ENCODE data around the gene STIP1.
A peak's percentile ranks its signal among the peaks of the same experiment; 100 is the strongest.
"Not testable (repeated sequence)": the region's sequence is repeated elsewhere in the genome, so short reads cannot be mapped to it uniquely, and the experiment has no call there.

The STIP1 gene

DNA sequence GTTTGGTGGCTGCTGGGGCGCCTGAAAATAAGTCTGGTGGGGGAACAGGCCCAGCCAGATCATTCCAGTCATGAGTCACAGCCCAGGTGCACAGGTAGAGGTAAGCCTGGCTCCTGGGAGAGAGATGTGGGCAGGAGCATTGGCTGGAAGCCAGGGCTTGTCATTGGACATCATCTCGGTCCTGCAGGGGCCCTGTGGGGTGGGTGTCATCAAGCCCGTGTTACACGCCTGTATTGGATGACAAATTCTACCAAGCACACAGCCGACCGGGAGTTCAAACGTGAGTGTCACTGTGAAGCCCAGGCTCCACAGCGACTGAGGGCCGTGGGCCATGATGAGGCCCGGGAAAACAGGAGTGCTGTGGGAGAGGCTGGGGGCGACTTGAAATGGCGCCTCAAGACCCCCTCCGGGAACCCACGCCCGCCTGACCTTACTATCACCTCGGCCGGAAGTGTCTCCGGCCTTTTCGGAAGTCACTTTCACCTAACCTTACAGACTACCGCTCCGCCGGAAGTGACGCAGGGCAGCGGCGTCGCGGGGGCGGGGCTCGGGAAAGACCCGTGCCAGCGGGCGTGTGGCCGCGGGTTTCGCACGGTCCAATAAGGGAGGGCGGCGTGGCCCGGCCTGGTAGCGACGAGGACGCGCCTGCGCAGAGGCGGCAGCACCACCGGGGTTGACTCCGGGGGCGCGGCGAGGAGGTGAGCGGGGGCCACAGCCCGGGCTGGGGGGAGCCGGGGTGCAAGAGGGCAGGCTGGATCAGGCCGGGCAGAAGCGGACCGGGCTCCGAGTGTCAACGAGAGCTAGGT is 54.7 kb downstream of the STIP1 start, which contains the start of gene FKBP2:
FKBP2 (plus strand) TSS at position 661 of the 806 bp plus-strand sequence. CDS start 1,293 bp downstream, outside the sequence.
- peak; percentile 98 for DNase-seq

DNA sequence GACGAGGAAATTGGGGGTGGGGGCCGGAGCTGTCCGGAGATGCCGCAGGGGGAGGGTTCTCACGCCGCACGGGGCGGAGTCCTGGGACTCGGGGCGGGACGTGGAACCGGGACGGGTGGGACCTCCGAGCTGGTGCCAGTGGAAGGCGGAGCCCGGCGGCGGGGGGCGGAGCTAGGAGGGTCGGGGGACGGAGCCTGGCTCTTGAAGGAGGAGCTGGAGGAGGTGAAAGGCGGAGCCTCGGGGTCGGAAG is 55.2 kb downstream of the STIP1 start:
- DNase-seq: peak; percentile 100

DNA sequence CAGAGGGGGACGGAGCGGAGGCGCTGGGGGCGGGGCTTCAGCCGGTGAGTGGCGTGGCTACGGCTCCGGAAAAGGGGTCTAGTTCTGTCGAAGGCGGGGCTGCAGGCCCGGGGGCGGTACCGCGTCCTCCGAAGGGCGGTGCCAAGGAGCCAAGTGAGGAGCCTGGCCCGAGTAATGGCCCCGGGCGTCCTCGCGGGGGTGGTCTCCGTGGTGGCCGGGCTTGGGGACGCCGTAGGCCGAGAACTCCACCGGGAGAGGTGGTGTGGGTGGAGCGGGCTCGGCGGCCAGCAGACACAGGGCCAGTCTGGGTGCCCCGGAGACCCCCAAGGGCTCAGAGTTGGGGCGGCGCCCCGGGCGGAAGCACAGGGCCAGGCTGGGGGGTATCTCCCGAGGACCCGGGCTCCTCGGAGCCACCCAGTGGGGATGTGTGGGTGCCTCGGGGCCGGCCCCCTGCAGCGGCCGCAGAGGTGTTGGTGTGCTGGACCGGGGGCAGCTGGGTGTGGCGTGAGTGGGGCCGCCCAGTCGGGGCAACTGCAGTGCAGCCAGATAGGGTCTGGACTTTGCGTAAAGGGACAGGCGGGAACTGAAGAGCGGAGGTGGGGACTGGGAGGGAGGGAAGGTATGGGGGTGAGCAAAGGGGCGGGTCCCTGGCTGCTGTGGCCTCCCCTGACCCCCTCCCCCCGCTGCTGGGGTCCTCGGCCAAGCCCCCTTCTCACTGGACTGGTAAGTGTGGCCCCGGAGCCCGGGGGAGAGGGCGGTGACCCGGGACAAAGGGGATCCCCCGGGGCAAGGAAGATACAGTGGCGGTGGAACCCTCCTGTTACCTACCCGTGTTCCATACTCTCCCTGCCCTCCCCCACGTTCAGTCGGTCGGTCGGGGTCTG is 55.8 kb downstream of the STIP1 start:
- peak; percentile 19 for DNase-seq

DNA sequence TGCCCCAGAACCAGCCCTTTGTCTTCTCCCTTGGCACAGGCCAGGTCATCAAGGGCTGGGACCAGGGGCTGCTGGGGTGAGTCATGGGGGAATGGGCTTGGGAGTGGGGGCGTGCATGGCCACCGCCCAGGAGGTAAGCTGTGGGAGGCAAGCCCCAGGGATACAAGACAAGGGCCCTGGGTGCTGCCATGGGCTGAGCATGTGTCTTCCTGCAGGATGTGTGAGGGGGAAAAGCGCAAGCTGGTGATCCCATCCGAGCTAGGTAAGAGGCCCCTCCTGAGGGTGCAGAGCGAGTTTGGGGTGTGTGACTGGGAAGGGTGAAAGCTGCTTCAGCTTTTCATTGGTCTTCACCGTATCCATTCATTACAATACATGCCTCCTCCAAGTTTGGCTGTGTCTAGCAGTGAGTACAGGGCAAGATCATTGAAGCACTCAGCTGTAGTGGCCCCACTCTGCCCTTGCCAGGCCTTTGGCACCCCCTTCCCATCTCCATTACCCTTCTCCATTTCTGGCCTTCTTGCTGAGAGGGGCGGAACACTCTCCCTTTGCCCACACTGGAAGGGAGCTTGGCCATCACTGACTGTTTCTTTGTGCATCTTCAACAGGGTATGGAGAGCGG is 57.4 kb downstream of the STIP1 start:
- DNase-seq: no peak

DNA sequence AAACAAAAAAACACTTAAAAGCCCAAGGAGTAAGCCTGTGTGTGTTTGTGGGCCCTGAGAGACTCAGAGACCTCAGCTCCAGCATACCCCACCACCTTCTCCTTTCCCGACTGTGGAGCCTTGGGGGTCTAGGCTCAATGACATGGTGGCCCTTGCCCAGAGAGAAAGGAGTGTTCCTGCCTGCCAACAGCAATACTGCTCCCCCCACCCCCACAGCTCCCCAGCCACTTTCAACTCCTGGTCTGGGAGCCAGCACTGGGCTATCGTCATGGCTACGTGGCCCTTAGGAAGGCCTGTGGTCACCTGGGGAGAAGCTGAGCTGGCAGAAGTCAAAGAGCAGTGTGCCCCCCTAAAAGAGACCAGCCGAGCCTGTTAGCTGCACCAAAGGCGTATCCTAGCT is 58.1 kb downstream of the STIP1 start:
- DNase-seq: no peak

DNA sequence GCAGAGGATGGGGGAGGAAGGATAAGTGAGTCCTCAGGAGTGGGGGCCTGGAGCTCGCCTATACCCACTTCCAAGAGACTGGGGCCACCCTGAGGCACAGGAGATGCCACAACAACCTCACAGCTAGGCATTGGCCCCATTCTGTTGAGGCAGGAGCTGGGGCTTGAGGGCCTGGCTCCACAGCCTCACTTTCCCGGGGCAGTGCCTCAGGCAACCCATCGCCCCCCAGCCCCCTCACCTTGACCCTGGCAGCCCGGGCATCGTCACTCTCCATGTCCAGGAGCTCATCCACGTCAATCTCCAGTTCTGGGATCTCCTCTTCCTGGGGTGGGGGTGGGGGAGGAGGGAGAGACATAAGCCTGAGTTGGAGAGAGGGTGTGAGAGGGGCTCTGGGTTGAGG is 59.0 kb downstream of the STIP1 start:
- no peak for DNase-seq

DNA sequence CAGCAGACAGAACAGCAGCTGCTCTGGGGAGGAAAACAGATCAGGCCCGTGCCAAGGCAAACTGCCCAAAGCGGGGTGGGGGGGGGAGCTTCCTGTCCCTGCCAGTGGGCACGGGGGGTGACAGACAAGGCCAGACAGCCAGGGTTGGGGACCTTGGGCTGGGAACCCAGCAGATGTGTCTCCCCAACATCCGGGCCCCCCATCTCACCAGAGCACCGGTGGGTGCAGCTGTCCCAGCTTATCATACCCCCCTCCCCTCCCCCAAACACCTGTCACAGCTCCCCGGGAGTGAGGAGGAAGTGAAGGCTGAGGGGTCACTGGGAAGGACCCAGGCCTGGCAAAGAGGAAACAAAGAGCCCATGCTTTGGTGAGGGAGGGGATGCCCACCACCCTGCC is 59.4 kb downstream of the STIP1 start:
- peak; percentile 66 for DNase-seq

DNA sequence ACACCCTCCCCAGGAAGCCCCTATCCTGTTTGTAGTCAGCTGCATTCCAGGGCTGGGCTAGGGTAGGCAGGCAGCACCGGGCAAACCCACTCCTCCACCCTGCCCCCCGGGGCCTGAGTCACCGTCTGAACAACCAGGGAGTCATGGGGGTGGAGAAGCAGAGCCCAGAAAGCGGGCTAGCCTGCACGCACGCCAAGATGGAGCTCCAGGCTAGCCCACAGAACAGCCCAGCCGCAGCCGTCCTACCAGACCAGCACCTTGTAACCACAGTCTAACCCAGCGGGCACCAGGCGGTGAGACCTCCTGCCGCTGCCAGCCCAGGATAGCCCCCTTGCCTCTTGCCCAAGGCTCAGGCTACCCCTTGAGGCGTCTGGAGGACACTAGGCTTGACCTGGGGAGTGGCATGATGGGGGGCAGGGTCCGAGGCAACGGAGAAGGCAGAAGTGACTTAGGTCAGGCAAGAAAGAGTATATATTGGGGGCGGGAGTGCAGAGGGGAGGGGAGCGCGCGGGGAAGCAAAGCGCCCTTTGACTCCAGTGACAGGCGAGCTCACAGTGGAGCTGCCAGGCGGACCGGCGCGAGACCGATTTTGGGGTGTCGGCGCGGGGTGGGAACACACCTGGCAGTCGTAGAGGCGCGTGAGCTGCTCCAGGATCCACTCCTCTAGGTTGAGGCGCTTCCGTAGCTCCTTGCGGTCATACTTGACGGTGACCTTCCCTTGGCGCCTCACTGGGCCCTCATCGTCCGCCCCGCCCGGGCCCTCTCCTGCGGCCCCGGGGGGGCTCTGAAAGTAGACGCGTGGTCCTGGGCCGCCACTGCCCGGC is 60.0 kb downstream of the STIP1 start:
- peak; percentile 69 for DNase-seq

DNA sequence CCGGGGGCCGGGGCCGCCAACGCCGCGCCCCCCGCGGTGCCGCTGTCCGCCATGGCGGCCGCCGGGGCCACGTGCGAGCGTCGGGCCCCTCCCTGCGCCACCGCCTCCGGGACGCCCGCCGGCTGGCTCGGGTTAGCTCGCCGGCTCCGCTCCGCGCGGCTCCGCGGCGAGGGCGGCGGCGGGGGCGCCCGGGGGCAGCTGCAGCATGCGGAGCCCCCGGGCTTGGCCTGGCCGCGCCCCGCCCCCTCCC is 60.6 kb downstream of the STIP1 start:
- not testable (repeated sequence) for DNase-seq

DNA sequence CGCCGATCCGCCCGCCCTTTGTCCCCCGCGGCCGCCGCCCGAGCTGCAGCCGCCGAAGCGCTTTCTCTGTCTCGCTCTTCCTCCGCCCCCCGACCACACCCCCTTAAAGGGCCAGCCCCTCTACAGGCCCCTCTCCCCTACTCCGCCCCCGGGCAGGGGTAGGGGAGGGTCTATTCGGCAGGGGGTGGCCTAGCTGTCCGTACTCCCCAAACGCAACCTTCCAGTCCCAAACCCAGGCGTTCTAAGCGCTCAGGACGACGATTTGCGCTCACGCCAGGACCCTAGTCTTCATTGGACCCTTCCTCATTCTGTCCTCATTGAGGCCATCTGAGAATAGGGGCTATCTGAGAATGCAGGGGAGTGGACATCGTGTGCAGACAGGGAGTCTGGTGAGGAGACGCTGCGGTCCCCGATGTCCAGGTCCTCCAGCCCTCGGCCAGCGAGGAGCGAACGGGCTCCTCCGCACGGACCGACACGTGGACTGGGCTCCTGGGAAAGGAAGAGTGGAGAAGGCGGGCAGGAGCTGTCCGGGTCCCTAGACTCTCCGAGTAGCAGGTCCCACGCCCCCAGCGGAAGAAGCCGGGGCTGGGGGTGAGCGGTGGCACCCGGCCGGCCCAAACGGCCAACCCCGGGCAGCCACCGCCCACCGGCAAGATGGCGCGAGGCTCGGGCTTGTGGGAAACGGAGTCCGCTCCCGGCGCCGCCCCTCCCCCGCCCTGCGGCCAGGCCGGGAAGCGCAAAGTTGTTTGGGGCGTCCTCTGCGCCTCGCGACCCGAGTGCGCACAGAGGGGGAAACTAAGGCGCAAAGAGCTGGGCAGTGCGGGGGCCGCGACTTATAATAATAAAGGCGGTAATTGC is 61.1 kb downstream of the STIP1 start, which contains the start of gene PPP1R14B:
PPP1R14B (minus strand) TSS at position 73 of the 858 bp plus-strand sequence. CDS start 270 bp downstream, outside the sequence.
- DNase-seq: peak; percentile 82

DNA sequence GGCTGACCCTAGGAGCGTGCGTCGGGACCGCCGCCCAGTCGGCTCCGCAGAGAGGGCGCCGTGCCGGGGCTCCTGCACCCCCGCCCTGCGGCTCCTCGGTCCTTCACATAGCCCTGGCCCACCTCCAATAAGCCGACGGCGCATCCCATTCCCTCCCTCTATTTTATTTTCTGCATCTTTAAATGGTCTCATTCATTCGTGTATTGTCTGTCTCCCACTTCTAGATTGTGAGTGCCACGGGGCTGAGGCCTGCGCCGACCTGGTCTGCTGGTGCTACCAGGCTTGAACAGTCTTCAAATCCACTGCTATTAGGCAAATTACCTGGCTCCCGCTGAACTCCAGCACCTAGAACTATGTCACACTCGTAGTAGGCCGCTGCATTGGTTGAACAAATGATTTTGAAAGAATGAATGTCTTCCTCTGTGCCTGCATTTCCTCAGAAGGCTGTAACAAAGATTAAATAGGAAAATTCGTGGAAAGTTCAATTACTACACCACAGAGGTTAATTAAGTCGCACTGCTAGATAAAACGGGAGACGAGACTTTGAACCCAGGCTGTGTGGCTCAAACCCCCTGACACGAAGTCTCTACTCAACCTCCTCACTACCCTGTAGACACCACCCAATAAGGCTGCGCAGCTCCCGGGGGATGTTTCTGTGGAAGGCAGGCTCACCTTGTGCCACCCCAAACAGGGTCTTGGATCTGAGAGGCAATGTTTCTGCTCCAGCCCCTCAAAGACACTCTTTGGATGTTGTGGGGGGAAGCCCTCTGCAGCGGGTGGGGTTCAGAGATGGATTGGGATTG is 62.0 kb downstream of the STIP1 start:
- no peak for DNase-seq

DNA sequence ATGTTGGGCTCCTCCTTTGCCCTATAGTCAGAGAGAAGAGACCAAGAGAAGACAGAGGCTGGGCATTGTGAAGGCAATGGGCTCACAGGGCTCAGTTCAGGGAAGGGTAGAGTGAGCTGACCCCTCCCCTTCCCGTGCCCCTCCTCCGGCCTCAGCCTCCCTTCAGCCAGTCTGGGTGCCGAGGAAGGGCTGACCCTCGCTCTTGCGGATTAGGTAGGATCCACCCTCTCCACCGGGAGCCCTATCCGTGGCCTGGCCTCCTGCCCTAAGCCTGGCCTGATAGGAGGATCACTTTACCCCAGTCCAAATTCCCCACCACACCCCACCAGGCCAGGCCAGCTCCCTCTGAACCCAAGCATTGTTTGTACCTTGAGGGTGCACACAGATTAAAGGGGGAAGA is 62.6 kb downstream of the STIP1 start:
- DNase-seq: no peak

DNA sequence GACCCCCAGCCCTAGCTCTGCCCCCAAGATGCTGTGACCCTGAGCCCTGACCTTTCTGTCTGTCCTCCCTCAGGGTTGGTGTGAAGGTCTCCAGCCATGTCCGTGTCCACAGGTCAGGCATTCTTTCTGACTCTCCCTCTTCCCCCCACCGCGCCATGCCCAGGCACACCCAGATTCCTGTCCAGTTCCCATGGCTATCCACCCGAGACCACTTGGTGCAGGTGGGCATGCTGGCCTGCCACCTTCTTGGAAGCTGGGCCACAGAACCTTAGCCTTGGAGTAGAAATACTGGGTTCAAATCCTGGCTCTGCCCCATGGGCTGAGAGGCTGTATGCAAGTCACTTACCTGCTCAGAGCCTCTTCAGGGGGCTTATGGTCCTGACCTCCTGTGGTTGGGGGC is 63.1 kb downstream of the STIP1 start:
- no peak for DNase-seq

DNA sequence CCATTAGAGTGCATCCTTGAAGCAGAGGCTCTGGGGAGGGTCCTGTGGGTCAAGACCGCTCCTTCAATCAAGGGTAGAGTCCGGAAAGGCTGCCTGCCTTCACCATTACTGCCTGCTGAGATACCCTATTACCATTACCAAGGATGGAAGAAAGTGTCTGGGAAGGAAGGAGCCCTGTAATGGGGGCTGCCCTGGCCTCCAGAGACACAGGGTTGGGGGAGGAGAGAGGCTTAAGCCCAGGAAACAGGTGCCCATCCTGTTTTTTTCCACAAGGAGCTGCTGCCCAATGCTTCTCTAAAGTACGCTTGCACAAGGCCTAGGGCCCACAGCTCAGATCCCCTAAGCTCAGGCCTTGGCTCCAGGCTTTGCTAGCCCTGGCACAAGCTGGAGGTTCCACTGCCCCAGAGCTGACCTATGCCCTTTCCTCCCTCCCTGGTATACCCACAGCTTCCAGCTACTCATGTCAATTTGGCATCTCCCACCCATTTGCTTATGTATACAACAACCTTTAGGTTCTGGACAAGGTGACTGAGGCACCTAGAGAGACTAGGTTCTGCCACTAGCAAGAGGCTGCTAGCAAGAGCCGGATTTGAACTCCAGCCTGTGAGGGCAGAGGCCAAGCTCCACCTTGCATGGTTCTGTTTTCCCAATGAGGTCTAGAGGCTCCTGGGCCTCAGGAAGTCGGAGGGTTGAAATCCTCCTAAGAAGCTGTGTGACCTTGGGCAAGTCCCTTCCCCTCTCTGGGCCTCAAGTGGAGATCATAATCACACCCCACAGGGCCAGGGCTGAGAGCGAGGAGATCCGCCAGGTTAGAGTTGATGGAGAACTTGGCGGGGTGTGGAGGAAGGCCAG is 63.8 kb downstream of the STIP1 start:
- DNase-seq: no peak

DNA sequence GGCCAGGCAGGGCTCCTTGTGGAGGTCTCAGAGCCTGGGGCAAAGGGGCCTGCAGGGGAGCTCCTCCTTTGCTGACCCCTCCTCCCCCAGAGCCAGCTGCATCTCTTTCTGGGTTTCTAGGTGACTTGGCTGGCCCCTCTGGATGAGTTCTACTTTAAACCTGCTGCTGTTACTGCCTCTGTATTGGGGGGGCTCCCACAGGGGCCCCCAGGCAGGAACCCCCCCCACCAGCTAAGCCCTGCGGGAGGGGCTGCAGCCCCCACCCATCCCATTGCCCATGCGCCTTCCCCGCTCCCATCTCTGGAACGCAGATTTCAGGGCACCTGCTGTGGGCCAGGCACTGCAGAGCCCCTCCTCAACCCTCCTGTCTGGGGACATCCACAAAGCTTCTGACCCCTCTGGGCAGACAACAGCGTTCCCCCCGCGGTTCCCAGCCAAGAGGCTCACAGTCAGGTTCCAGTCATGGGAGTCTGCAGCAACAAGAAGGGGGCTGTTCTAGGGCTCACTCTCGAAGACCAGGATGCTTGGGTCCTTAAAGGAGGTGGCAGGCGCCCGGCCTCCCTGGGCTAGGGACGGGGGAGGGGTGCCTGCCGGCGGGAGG is 64.5 kb downstream of the STIP1 start:
- DNase-seq: no peak

DNA sequence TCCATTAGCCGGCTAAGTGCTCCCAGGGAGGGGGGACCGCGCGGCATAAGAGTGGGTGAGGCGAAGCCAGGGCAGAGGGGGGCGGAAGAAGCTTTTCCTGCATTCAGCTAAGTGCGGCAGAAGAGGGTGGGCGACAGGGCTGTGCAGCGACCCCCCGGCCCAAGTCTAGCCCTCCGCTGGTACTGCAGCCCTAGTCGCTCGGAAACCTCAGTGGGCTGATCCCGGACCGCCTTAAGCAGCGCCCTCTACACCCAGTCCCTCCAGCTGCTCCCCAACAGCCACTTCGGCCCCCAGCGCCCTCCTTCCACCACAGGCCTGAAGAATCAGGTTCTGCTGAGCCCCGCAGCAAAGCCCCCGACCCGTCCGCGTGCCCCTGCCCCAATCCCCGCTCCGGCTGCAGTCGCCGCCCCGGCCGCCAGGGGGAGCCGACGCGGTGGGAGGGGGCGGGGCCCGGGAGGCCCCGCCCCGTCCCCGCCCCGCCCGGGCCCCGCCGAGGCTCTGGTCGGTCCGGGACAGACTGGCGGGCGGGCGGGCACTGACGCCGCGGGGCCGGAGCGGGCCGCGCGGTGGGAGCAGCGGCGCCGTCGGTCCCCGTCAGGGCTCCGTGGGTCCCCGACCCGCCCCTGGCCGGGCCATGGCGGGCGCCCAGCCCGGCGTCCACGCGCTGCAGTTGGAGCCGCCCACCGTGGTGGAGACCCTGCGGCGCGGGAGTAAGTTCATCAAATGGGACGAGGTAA is 65.2 kb downstream of the STIP1 start, which contains the start of gene PLCB3:
PLCB3 (plus strand) TSS at position 515 of the 737 bp plus-strand sequence; CDS start at position 635, 120 bp downstream.
- peak; percentile 70 for DNase-seq

DNA sequence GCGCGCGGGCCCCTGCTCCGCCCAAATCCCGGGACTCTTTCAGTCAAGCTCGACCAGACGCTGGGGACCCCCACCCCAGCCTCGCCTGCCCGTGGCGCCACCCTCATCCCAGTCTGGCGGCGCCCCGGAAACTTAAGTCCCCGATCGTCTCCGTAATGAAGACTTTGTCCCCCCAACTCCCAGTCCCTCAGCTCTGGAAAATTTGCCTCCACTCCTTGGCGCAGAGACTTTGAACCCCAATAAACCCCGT is 65.7 kb downstream of the STIP1 start:
- DNase-seq: no peak

DNA sequence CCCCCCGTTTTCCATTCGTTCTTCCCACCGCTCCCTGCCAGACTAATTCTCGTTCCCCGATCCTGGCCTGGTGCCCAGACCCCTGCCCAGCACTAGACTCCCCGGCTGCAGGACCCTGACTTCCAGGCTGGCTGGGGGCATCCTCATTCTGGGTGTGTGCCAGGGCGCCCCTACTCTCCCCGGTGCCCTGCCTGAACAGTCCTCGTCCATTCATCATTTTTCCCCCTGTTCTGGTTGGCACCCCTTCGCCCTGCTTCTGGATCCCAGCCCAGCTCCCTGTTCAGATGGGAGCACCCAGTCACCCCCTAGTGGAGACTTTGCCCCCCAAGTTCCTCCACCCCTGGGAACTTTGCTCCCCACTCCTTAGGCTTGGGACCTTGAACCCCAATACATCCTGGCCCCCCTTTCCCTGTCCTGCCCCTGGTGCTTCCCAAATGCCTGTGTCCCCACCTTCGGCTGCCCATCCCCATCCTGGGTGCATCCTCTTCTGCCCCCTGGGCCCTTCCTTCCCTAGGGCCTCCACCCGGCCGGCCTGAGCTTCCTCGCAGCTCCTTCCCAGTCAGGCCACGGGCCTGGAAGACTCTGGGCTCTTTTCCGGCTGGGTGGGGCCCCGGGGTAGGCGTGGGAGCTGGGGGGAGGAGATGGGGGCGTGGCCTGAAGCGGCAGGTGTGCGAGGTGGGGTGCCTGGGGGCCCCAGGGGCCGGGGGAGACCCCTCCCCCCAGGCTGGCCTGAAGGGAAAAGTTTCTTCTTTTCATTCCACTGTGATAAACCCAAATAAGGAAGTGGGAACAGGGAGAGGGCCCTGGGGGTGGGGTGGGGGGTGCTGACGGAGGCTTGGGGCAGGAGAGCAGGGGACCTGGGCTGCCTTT is 66.3 kb downstream of the STIP1 start:
- DNase-seq: no peak
